Left lung (tissue), 10 donors: ENCODE data around the gene GRIPAP1. TPM values are rescaled to one million over a fixed set of nuclear protein-coding genes. Genes with fewer than 3 reads are reported as not detected.

Experiments
- ATAC-seq: fragments of 200-7000 bp; cut with Tn5 transposase; one replicate; pipeline ENCODE4 v1.9.1; 2020; ENCODE audit warnings: moderate library complexity
- DNase-seq, 4 donors: peaks; one replicate each; pipeline ENCODE4 v3.0.0-alpha.2; 2013 to 2020
- H3K27ac ChIP-seq, 2 donors: fragments of 200-600 bp; sonication (generic) in 1 of 2; one replicate each; pipeline versions ENCODE4 v1.5.0 to v1.8.0; 2020 to 2021
- H3K27me3 ChIP-seq, 2 donors: fragments of 200-600 bp; sonication (generic) in 1 of 2; one replicate each; pipeline versions ENCODE4 v1.5.0 to v1.8.0; 2020 to 2021
- H3K36me3 ChIP-seq, 2 donors: fragments of 200-600 bp; sonication (generic) in 1 of 2; one replicate each; pipeline versions ENCODE4 v1.5.0 to v1.8.0; 2020 to 2021
- H3K4me1 ChIP-seq, 2 donors: fragments of 200-600 bp; one replicate each; pipeline ENCODE4 v1.8.0; 2021
- H3K4me3 ChIP-seq, 2 donors: fragments of 200-600 bp; sonication (generic) in 1 of 2; one replicate each; pipeline versions ENCODE4 v1.5.0 to v1.8.0; 2020 to 2021; ENCODE audit warnings: mild to moderate bottlenecking in 1 of 2
- H3K9me3 ChIP-seq, 2 donors: fragments of 200-600 bp; sonication (generic) in 1 of 2; one replicate each; pipeline versions ENCODE4 v1.5.0 to v1.8.0; 2020 to 2021
- CTCF ChIP-seq, 2 donors: fragments of 200-600 bp; sonication (generic) in 1 of 2; IDR thresholded peaks; one replicate each; pipeline versions ENCODE4 v1.5.0 to v1.8.0; 2021; ENCODE audit warnings: antibody characterized with exemption in 2 of 2
- intact Hi-C, 2 donors: fragments of 100-400 bp; cut with DNase I; formaldehyde crosslinking; loops; one replicate each; pipeline versions ENCODE4 v1.11.2 to v1.14.2; 2022
- polyA plus RNA-seq, 6 donors: library from polyadenylated mRNA; unstranded; fragments of 120-200 nt; gene quantifications; one replicate each; pipeline ENCODE4 v1.2.1, GENCODE V29; 2013; ENCODE audit not compliant: insufficient read length in 6 of 6
- total RNA-seq, 2 donors: library from RNA; stranded (reverse); fragmentation: NEBNext Ultra II Directional; extraction: Animal tissue kit (Norgen Biotek cat#: 25700); gene quantifications; one replicate each; pipeline ENCODE4 v1.2.1, GENCODE V29; 2021
- donor health status: DM: no; HTN: yes; CAD: no.
- donor health status: DM: no; HTN: no; CAD: no.

Gene GRIPAP1
- total and polyA plus RNA-seq, 8 donors: 36.1 to 67.1 (median 57.6) TPM

- Histone ChIP-seq H3K4me1 (peaks cover 11 to 37% of the 10 kb centered on the region in 2 donors), H3K9me3 (no peaks in the 10 kb centered on the region), H3K4me3 (no peak overlapping the region), H3K27me3 (no peaks in the 10 kb centered on the region), H3K27ac (no peak overlapping the region), H3K36me3 (peaks cover 0 to 62% of the 10 kb centered on the region in 2 donors)
- no peak for ATAC-seq
- DNase-seq: no peak
- TF ChIP-seq CTCF (IDR thresholded peaks at IDR 0.05): no peak
- intact Hi-C loops: no loop called here
These were observed 35.9 kb upstream of the GRIPAP1 start for GRCh38 chrX:49037883-49038475.

- no peak for TF ChIP-seq CTCF (IDR thresholded peaks at IDR 0.05)
- no peak for ATAC-seq
- peaks cover 0 to 13% of the 10 kb centered on the region in 2 donors for H3K4me1 ChIP-seq
- H3K9me3 ChIP-seq: no peaks in the 10 kb centered on the region
- H3K27ac ChIP-seq: no peak overlapping the region
- no peak overlapping the region for H3K4me3 ChIP-seq
- intact Hi-C loops: no loop called here
- no peak for DNase-seq
- peaks cover 0 to 95% of the 10 kb centered on the region in 2 donors for H3K36me3 ChIP-seq
- no peaks in the 10 kb centered on the region for H3K27me3 ChIP-seq
These were observed 28.2 kb upstream of the GRIPAP1 start for GRCh38 chrX:49030283-49030682.

GRCh38 chrX:49029876-49030275 lies 27.8 kb upstream of the GRIPAP1 start:
- Histone ChIP-seq H3K9me3 (no peaks in the 10 kb centered on the region), H3K4me3 (no peak overlapping the region), H3K27me3 (no peaks in the 10 kb centered on the region), H3K27ac (no peak overlapping the region), H3K36me3 (peaks cover 0 to 96% of the 10 kb centered on the region in 2 donors), H3K4me1 (peaks cover 0 to 13% of the 10 kb centered on the region in 2 donors)
- DNase-seq (no peak), ATAC-seq (peak; percentile 63)
- no peak for TF ChIP-seq CTCF (IDR thresholded peaks at IDR 0.05)
- intact Hi-C loops: no loop called here

GRCh38 chrX:49019599-49020249 lies 17.7 kb upstream of the GRIPAP1 start:
- no peak for ATAC-seq
- Histone ChIP-seq H3K27me3 (no peaks in the 10 kb centered on the region), H3K4me3 (no peak overlapping the region), H3K4me1 (no peaks in the 10 kb centered on the region), H3K36me3 (peaks cover 0 to 5% of the 10 kb centered on the region in 2 donors), H3K9me3 (no peaks in the 10 kb centered on the region), H3K27ac (no peak overlapping the region)
- no peak for DNase-seq
- intact Hi-C loops: no loop called here
- TF ChIP-seq CTCF (IDR thresholded peaks at IDR 0.05): no peak

GRCh38 chrX:49019050-49019449 lies 17.0 kb upstream of the GRIPAP1 start:
- Histone ChIP-seq H3K4me3 (no peak overlapping the region), H3K9me3 (no peaks in the 10 kb centered on the region), H3K4me1 (no peaks in the 10 kb centered on the region), H3K27me3 (no peaks in the 10 kb centered on the region), H3K36me3 (no peaks in the 10 kb centered on the region), H3K27ac (no peak overlapping the region)
- intact Hi-C loops: no loop called here
- no peak for ATAC-seq
- TF ChIP-seq CTCF (IDR thresholded peaks at IDR 0.05): no peak
- no peak for DNase-seq
